Right hindlimb (tissue), 1 donor: ENCODE measurements around the gene SYTL3.
"Not testable (repeated sequence)": the region's sequence is repeated elsewhere in the genome, so short reads cannot be mapped to it uniquely, and the experiment has no call there.

Experiments used
- DNase-seq: peaks from one replicate; pipeline ENCODE4 v3.0.0-alpha.2; 2018

The SYTL3 gene

DNA sequence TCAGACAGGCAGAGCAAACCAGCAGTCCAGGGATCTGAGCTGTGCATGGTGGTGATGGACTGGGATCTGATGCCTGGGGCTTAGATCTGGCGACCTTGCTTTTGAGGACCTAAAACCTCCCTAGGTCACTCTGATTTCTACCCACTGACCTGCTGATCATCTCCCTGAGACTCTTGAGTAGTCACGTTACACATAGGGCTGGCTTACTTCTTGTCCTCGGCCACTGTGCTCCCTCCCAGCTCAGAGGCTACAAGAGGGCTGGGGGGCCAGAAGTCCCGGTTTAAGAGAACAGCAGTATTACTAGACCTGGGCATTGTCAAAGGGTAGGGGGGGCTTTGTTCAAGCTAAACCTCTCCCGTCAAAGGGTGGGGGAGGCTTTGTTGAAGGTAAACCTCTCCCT is 10.8 kb upstream of the SYTL3 start:
- no peak for DNase-seq

- no peak for DNase-seq
Measured at GRCh38 chr6:158640519-158640918, 9.3 kb upstream of the SYTL3 start.

DNA sequence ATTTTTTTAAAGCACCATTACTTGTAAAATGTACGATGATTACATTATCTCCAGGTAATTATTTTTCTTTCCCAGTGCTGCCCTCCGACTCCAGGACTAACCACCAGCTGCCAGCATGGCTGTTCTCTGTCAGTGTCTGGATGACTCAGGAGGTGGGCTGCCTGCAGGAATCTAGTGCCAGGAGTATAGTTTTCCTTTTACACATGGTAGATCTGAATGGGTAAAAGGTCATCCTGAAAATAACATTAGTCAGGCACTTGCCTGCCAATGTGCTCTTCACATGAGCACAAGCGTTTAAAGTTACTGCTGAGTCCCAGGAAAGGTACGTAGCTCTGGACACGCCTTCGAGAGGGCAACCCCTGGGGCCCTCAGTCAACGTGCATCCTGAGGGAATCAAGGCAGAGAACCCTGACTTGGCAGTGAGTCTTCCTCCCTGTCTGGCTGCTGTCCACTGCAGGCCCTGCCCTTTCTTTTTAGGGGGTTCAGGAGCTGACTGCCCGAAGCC is 7.7 kb upstream of the SYTL3 start:
- DNase-seq = no peak

GRCh38 chr6:158643836-158644230 is 6.0 kb upstream of the SYTL3 start:
- DNase-seq = no peak

DNA sequence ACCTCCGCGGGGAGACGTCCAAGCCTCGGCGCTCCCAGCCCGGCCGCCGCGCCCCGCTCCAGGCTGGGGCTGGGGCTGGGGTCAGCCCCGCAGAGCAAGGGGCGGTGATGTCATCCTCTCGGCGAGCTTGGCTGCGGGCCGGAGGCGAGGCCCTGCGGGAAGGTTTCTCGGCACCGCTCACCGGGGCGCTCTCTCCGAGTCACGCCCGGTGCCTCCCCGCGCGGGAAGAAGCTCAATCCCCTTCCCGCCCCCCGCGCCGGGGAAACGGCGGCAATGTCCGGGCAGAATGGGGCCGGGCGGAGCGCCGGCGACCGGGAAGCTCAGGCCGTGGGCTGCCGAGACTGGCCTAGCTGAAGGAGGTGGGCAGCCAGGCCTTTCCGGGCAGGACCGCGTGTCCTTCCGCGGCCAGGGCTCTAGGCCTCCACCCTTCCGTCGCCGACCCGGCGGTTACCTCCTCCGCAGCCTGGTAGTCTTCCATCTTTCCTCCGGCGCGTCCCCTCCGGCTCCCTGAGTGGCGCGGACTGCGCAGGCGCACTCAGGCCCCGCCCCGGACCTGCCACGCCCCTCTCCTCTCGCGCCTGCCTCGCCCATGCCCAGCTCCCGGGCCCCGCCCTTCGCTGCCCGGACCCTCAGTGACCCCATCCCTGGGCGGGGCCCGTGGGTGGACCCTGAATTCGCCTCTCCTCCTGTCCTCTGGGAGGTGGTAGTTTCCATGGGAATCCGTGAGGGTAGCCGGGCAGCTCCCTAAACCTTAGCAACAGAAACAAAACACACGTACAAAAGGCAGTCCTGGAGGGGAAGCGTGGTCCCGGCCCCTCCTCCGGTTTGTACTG is 5.4 kb upstream of the SYTL3 start, which contains the start of gene DYNLT1:
Gene DYNLT1 (minus strand): TSS at position 513 of the 833 bp plus-strand sequence. CDS start 35 bp downstream, at position 478.
- peak; percentile 96 for DNase-seq

DNA sequence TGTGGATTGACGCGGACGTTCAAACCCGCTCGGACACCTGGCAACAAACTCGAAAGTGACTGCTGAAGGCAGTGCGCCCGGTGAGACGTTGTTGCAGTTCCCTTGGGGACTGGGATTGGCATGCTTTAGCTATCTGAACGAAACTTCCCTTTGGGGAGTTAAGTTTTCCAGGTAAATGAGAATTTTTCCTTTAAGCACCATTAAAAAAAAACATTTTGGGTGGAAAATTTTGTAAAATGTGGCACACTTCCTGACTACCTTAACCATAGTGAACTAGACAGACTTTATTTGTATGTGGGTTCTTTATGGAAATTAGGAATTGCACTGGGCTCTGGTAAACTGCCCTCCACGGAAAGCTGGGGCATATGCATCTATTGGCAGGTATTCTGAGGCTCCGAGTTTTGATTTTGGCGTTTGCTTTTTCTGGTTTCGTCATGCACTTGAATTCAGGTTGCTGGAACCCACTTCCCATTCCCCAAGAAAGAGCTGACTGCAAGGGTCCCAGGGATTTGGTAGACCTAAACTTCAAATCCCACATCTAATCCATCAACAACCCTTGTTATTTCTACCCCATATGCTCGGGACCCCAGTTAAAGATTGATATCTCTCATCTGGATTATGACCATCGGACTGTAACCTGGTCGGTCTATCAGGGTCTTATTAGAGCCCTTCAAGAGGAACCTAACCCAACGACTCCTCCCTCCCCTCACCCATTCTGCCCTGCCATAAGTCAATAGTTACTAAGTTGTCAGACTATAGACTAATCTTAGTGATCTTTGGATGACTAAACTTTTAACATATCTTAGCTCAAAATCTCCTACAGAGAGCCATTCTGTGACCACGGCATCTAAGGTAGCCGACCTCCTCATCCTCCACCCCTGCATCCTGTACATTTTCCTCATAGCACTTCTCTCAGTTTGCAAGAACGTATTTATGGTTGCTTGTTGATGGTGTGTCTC is 4.5 kb upstream of the SYTL3 start:
- DNase-seq = no peak

DNA sequence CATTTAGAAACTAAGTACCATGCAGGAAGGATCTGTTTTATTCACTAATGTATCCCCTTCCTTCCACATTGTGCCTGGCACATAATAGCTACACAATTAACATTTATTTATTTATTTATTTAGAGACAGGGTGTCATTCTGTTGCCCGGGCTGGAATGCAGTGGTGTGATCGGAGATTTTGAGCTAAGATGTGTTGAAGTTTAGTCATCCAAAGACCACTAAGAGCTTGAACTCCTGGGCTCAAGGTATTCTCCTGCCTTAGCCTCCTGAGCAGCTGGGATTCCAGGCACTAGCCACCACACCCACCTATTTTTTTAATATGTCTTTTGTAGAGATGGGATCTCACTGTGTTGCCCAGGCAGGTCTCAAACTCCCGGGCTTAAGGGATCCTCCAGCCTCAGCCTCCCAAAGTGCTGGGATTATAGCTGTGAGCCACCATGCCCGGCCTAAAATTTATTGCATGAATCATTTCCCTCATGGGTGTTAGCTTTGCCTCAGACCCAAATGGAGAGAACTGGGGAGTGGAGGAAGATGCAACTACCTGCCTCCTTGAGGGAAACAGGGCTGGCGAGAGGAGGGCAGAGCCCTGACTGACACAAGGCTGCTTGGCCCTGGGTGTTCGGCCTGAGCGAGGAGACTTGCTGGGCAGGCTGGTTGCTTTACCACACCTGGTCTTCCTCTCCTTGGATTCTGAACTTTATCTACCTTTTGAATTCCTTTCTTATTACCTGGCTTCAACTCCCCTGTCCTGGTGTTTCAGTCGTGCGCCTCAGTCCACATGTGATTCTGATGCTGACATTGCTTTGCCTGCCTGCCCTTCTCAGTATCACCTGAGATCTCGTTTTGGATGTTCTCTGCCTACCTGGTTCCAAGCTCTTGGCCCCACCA is 3.6 kb upstream of the SYTL3 start:
- no peak for DNase-seq

DNA sequence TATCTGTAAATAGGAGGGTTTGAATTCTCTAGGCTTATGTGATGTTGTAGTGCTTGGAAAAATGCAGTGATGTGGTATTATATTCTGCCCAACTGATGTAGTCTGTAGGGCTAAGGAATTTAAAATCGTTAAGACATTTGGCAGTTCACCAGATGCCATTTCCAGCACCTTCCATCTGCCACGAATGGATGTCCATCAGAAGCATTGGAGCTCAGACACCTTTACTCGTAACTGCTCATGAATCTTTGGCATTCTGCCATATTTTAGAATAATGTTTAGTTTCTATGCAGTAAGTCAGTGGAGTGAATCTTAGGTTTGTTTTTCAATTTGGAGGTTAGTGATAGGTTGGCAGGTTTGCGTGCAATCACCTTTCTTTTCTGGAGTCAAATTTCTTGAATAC is 2.4 kb upstream of the SYTL3 start:
- no peak for DNase-seq

DNA sequence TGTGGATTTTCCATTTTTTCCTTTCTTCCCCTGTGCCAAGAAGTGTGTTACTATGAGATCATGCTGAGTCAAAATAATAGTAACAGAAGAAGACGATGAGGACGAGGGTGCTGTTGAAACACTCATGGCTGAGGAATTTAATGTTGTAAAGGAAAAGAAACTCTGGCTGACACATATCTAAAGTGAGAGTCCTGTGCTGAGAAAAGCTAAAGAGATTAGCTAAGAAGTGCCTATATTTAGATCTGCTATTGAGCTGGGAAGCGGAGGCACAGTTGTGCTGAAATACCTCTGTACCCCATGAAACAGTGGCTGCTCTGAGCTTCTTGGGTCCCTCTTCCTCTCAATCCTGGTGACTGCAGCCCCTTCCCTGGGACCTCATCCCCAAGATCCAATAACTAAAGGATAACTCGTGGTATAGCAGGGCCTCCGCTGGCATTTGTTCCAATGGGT is 1.1 kb upstream of the SYTL3 start:
- no peak for DNase-seq

DNA sequence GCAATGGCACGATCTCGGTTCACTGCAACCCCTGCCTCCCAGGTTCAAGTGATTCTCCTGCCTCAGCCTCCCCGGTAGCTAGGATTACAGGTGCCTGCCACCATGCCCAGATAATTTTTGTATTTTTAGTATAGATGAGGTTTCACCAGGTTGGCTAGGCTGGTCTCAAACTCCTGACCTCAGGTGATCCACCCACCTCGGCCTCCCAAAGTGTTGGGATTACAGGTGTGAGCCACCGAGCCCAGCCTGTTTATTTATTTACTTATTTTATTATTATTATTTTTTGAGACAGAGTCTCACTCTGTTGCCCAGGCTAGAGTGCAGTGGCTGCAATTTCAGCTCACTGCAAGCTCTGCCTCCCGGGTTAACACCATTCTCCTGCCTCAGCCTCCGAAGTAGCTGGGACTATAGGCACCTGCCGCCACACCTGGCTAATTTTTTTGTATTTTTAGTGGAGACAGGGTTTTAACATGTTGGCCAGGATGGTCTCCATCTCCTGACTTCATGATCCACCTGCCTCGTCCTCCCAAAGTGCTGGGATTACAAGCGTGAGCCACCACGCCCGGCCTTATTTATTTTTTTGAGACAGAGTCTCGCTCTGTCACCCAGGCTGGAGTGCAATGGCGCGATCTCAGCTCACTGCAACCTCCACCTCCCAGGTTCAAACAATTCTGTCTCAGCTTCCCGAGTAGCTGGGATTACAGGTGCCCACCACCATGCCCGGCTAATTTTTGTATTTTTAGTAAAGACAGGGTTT is 2.3 kb downstream of the SYTL3 start:
- not testable (repeated sequence) for DNase-seq

- DNase-seq = no peak
Measured at GRCh38 chr6:158653577-158654354, 3.9 kb downstream of the SYTL3 start.

GRCh38 chr6:158654498-158654897 is 4.6 kb downstream of the SYTL3 start:
- DNase-seq = peak; percentile 83

DNA sequence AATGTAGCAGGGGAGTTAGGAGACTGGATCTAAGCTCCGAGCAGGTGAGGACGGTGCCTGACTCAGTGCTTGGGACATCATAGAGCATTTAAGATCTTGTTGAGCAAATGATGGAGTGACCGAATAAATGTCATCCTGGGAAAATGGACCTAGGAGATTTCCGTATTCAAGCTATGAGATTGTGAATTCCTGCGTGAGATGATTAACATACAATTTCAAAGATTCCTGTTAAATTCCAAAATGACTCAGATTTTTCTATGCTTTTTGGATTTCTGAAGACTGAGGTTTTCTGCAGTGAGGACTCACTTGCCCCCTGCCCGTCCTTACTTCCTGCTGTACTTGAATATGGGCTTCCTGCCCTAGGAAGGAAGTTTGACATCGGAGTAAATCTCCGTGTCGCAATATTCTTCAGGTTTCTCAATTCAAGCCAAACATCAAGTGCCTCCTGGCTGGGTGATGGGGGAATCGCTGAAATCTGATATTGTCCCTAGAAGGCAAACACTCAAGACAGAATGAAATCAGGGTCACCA is 5.2 kb downstream of the SYTL3 start:
- DNase-seq = no peak

GRCh38 chr6:158655569-158656450 is 6.0 kb downstream of the SYTL3 start:
- DNase-seq = no peak

DNA sequence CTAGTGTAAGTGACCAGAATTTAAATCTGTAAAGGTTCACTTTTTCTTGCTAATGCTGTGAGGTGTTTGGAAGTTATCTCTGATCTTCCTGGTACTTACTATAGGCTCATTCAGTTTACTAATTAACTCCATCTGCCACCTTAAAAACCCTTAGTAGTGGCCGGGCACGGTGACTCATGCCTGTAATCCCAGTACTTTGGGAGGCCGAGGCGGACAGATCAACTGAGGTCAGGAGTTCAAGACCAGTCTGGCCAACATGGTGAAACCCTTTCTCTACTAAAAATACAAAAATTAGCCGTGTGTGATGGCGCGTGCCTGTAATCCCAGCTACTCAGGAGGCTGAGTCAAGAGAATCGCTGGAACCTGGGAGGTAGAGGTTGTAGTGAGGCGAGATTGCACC is 7.1 kb downstream of the SYTL3 start:
- DNase-seq = not testable (repeated sequence)

GRCh38 chr6:158660333-158660754 is 10.5 kb downstream of the SYTL3 start:
- DNase-seq = no peak

DNA sequence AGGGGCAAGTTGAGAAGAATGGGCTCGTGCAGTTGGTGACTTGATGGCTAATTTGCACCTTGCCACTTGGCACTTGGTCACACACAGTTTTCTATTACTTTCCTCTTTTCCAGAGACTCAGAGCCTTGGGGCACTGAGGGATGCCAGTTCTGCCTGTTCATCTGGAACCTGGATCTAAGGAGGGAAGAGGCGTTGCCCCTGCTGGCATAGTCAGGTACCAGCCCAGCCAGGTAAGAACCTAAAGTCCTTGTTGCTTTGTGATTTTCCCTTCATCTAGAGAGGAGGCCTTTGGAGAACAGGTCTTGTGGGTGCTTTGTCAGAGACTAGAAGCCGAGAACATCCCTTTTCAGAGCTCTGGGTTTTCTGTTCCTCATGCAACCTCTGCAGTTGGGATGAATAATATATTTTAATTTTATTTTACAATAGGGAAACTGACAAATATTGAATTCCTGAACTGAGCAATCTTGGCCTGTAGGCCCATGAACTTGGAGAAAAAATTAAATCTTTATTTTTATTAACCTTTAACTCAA is 11.4 kb downstream of the SYTL3 start:
- DNase-seq = no peak

- no peak for DNase-seq
Measured at GRCh38 chr6:158662607-158662953, 12.7 kb downstream of the SYTL3 start.

DNA sequence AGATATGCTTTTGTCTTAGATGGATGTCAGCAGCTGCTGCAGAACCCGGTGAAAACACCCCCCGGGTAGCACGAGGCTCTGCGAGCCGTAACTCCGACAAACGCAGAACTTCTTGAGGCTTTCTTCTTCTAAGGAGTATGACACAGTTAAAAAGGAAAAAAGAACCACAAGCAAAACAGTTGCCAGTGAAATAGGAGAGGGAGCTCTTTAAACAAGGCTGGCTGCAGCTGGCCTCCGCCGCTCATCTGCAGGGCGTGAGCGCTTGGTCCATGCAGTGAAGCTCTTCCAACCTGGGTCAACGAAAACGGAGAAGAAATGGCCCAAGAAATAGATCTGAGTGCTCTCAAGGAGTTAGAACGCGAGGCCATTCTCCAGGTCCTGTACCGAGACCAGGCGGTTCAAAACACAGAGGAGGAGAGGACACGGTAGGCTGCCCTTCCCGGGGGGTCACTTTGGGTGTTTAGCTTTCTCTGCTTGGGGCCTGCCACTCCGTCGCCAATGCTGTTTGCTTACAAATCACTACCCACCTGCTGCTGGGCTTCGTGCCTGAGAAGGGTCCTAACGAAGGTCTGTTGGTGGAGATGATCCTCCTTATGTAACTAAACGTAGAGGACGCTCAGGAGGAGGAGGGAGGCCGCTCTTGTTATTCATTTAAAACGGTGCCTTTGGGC is 13.2 kb downstream of the SYTL3 start:
- DNase-seq = peak; percentile 69
